HepG2 (cell line): Measurements from ENCODE around the gene PSENEN. TPM values are rescaled to one million over a fixed set of nuclear protein-coding genes. Genes with fewer than 3 reads are reported as not detected.
A peak's percentile ranks its signal among the peaks of the same experiment; 100 is the strongest.

ENCODE experiments used
- ATAC-seq: fragments of 200-7000 bp; cut with Tn5 transposase; 3 replicates; pipeline ENCODE4 v1.9.1; 2020; ENCODE audit warnings: mild to moderate bottlenecking, moderate library complexity
- BruUV-seq: library from RNA; stranded (reverse); fragments of 400-500 nt; replicated peaks from 2 replicates; lab custom pipeline; 2021; lab: Mats Ljungman, UMichigan
- CTCF ChIA-PET: fragments of 300-600 bp; formaldehyde crosslinking; extraction: SDS; loops from one replicate; lab custom pipeline; 2021; ENCODE audit warnings: low total read pairs, inconsistent platforms, low intra/inter-chr PET ratio; lab: Yijun Ruan, JAX
- POLR2A ChIA-PET: fragments of 350-600 bp; sonication (Branson Sonifier 250); formaldehyde crosslinking; loops from one replicate; lab custom pipeline; 2020; ENCODE audit warnings: antibody characterized with exemption, inconsistent platforms; lab: Yijun Ruan, JAX
- DNase-seq: peaks from one replicate; pipeline ENCODE4 v3.0.0-alpha.2; 2015; ENCODE audit warnings: low spot score
- FAIRE-seq: peaks from 3 replicates; lab custom pipeline; 2011; peaks lifted over from hg19 to GRCh38; lab: Jason Lieb, UNC
- H2AFZ ChIP-seq: one replicate; pipeline ENCODE4 v1.6.1; 2011; ENCODE audit warnings: low read length, inconsistent platforms
- H3K27ac ChIP-seq: fragments of 300-600 bp; 3 replicates; pipeline ENCODE4 v1.8.0; 2011; ENCODE audit warnings: mixed run types, mild to moderate bottlenecking, mixed read lengths, low read length, inconsistent platforms; ENCODE audit not compliant: insufficient read depth; ENCODE audit errors: extremely low read length
- H3K27me3 ChIP-seq, 2 experiments: fragments of 200-600 bp in 1 of 2; 2 replicates in 1 of 2; 3 replicates in 1 of 2; pipeline versions ENCODE4 v1.6.0 to v1.8.0; 2011; ENCODE audit warnings: low read length in 2 of 2, mild to moderate bottlenecking in 2 of 2, moderate library complexity in 2 of 2, inconsistent platforms in 1 of 2; ENCODE audit not compliant: insufficient read depth in 2 of 2, control insufficient read depth in 1 of 2
- H3K36me3 ChIP-seq, 2 experiments: fragments of 200-600 bp in 1 of 2; replicated peaks in 1 of 2; 2 replicates in 1 of 2; 3 replicates in 1 of 2; pipeline versions ENCODE4 v1.5.1 to v1.8.0; 2011; ENCODE audit warnings: low read length in 2 of 2, inconsistent platforms in 1 of 2; ENCODE audit not compliant: insufficient read depth in 2 of 2, control insufficient read depth in 1 of 2
- H3K4me1 ChIP-seq: 2 replicates; pipeline ENCODE4 v1.5.1; 2012; ENCODE audit warnings: low read length, inconsistent platforms; ENCODE audit not compliant: insufficient read depth
- H3K4me2 ChIP-seq: 2 replicates; pipeline ENCODE4 v1.6.0; 2011; ENCODE audit warnings: low read depth, low read length, inconsistent platforms
- H3K4me3 ChIP-seq, 3 experiments: fragments of 200-600 bp in 1 of 3; sonication (generic), shearing (Covaris generic) in 1 of 3; replicated peaks in 1 of 3; 2 replicates each; pipeline ENCODE4 v1.5.1; 2011 to 2016; ENCODE audit warnings: low read length in 3 of 3, inconsistent platforms in 2 of 3, low read depth in 2 of 3, mild to moderate bottlenecking in 2 of 3, control low read depth in 1 of 3, mixed read lengths in 1 of 3; ENCODE audit not compliant: insufficient read depth in 1 of 3
- H3K79me2 ChIP-seq: one replicate; pipeline ENCODE4 v1.6.1; 2011; ENCODE audit warnings: low read length, inconsistent platforms; ENCODE audit not compliant: insufficient read depth
- H3K9ac ChIP-seq: 2 replicates; pipeline ENCODE4 v1.6.0; 2011; ENCODE audit warnings: mild to moderate bottlenecking, low read depth, low read length, inconsistent platforms; ENCODE audit not compliant: insufficient read depth
- H3K9me3 ChIP-seq: 2 replicates; pipeline ENCODE4 v1.5.1; 2012; ENCODE audit warnings: mild to moderate bottlenecking, low read length
- H4K20me1 ChIP-seq: 2 replicates; pipeline ENCODE4 v1.6.0; 2011; ENCODE audit warnings: inconsistent platforms, mild to moderate bottlenecking, low read length, moderate library complexity; ENCODE audit not compliant: insufficient read depth
- DZIP1 ChIP-seq: sonication (generic); formaldehyde crosslinking; IDR thresholded peaks from 2 replicates; pipeline ENCODE4 v1.5.0; 2020; ENCODE audit warnings: mild to moderate bottlenecking, missing genetic modification reagents
- GLI4 ChIP-seq: sonication (generic); formaldehyde crosslinking; IDR thresholded peaks from 2 replicates; pipeline ENCODE4 v1.5.1; 2020; ENCODE audit warnings: missing genetic modification reagents, mild to moderate bottlenecking, moderate library complexity, borderline replicate concordance
- HNRNPLL ChIP-seq: fragments of 200-400 bp; formaldehyde crosslinking; IDR thresholded peaks from 2 replicates; pipeline ENCODE4 v1.6.1; 2017; ENCODE audit warnings: mild to moderate bottlenecking, low read depth, low read length; ENCODE audit not compliant: poor library complexity, severe bottlenecking
- KDM6A ChIP-seq: IDR thresholded peaks from 2 replicates; pipeline ENCODE4 v1.6.1; 2016; ENCODE audit warnings: low read depth
- SOX6 ChIP-seq, 2 experiments: fragments of 450-650 bp in 1 of 2; sonication (generic) in 1 of 2; formaldehyde crosslinking in 1 of 2; IDR thresholded peaks; 2 replicates each; pipeline versions ENCODE4 v1.4.0 to v1.6.1; 2017 to 2020; ENCODE audit warnings: antibody characterized with exemption in 1 of 2, mild to moderate bottlenecking in 1 of 2, missing genetic modification reagents in 1 of 2
- ZBTB40 ChIP-seq, 2 experiments: fragments of 450-650 bp in 1 of 2; sonication (generic) in 1 of 2; formaldehyde crosslinking in 1 of 2; IDR thresholded peaks; 2 replicates each; pipeline versions ENCODE4 v1.6.1 to v1.8.0; 2016 to 2022; ENCODE audit warnings: antibody characterized with exemption in 1 of 2, mild to moderate bottlenecking in 1 of 2, missing genetic modification reagents in 1 of 2
- WGBS: methylation state at CpG from one replicate; pipeline ENCODE4 v1.1.6; 2017; ENCODE audit warnings: low lambda C conversion rate; 5-methylcytosine and 5-hydroxymethylcytosine counted together
- in situ Hi-C: cut with HindIII; loops from 2 replicates; pipeline ENCODE4 v1.10.0; 2017; ENCODE audit warnings: low pct_unique_long_range_greater_than_20kb; ENCODE audit not compliant: extremely low pct_ligation_motif_present
- intact Hi-C: fragments of 100-400 bp; cut with micrococcal nuclease; formaldehyde crosslinking; loops from one replicate; pipeline ENCODE4 v1.10.0; 2022; ENCODE audit not compliant: unreplicated experiment
- polyA plus RNA-seq, 8 experiments: library from polyadenylated mRNA; depleted of rRNA in 3 of 8; stranded (reverse) in 7 of 8; unstranded in 1 of 8; fragments of >200 nt; fragmentation: Illumina TruSeq in 4 of 8; extraction: Trizol in 4 of 8; gene quantifications; 2 replicates each; pipeline versions ENCODE4 v1.2.1 to v1.2.3, GENCODE V29; 2011 to 2016; ENCODE audit warnings: low read depth in 4 of 8, missing spikeins in 1 of 8, mixed read lengths in 1 of 8; ENCODE audit not compliant: insufficient read depth in 1 of 8
- total RNA-seq, 5 experiments: library from RNA; depleted of rRNA; stranded (reverse); fragments of >200 nt; fragmentation: Illumina TruSeq; extraction: Trizol; gene quantifications; 2 replicates each; pipeline ENCODE4 v1.2.3, GENCODE V29; 2016; ENCODE audit warnings: low read depth in 1 of 5

Gene PSENEN
- total and polyA plus RNA-seq, 2 of the 13 experiments (the other 11 are each of a cell fraction or from before 2014, with no cell fraction given) = 16.9 to 34.2 TPM

- Histone ChIP-seq H3K4me3 (peak overlapping the region; percentile 62 to 78 (median 75); a peak in 5 of 6 replicates), H3K9ac (0 out of 2 replicates have a peak overlapping the region, but pooled peaks have one; percentile 11), H2AFZ (no peak overlapping the region), H3K27ac (no peak overlapping the region), H3K4me1 (peaks cover 38% of the 10 kb centered on the region), H3K9me3 (no peaks in the 10 kb centered on the region), H4K20me1 (no peaks in the 10 kb centered on the region), H3K36me3 (peaks cover 0 to 1% of the 10 kb centered on the region in 2 experiments; a peak in 2 of 5 replicates), H3K27me3 (no peaks in the 10 kb centered on the region), H3K4me2 (peak overlapping the region; percentile 89), H3K79me2 (no peaks in the 10 kb centered on the region)
- WGBS = 66% methylated on average over 13 of the region's 13 CpGs
- FAIRE-seq (no peak), ATAC-seq (no peak), DNase-seq (no peak)
- TSS peak; percentile 46 for BruUV-seq
- ChIA-PET POLR2A (interaction anchor here (1.0 to 1.8 kb wide), 4 partner anchors 8 to 36 kb away, joined by 3 to 6 read pairs (median 3); partner anchors contain the start of genes LIN37, PSENEN and U2AF1L4), CTCF (no interaction called here)
- TF ChIP-seq ZBTB40 (IDR thresholded peaks at IDR 0.05) (no peak), ZBTB40 (CRISPR knock-in tag; IDR thresholded peaks at IDR 0.05) (peak; percentile 30; the same call in 1 of the 2 replicates), GLI4 (CRISPR knock-in tag) (no peak), SOX6 (IDR thresholded peaks at IDR 0.05) (no peak), SOX6 (CRISPR knock-in tag; IDR thresholded peaks at IDR 0.05) (no peak), DZIP1 (CRISPR knock-in tag) (0 out of 2 replicates have a peak, but pooled peaks have one; percentile 53), HNRNPLL (peak; percentile 2), KDM6A (CRISPR knock-in tag) (no peak)
- in situ Hi-C loops (no loop called here), intact Hi-C loops (loop anchor here (5.0 kb wide), 1 partner anchor 36 kb away; the partner anchor contains the start of gene PRODH2)
Observed at GRCh38 chr19:35776102-35776788, 30.8 kb downstream of the PSENEN start.
